ENCODE results near the gene HMX2. TPM values are rescaled to one million over a fixed set of nuclear protein-coding genes. Genes with fewer than 3 reads are reported as not detected.
A peak's percentile ranks its signal among the peaks of the same experiment; 100 is the strongest.

The HMX2 gene
- total RNA-seq, 4 donors from 2014 or later = not detected

- no peak overlapping the region for H3K27ac ChIP-seq
- H3K4me3 ChIP-seq = peak overlapping the region; percentile 5
- DNase-seq (ENCODE audit: low spot score in 2 of 2) = no peak
- H3K27me3 ChIP-seq = peaks cover 100% of the 10 kb centered on the region
- TF ChIP-seq EP300 (IDR thresholded peaks at IDR 0.05) = no peak
- TF ChIP-seq POLR2AphosphoS5 (IDR thresholded peaks at IDR 0.05) = no peak
- no peak for TF ChIP-seq POLR2A (IDR thresholded peaks at IDR 0.05)
- TF ChIP-seq, protein P1, sequence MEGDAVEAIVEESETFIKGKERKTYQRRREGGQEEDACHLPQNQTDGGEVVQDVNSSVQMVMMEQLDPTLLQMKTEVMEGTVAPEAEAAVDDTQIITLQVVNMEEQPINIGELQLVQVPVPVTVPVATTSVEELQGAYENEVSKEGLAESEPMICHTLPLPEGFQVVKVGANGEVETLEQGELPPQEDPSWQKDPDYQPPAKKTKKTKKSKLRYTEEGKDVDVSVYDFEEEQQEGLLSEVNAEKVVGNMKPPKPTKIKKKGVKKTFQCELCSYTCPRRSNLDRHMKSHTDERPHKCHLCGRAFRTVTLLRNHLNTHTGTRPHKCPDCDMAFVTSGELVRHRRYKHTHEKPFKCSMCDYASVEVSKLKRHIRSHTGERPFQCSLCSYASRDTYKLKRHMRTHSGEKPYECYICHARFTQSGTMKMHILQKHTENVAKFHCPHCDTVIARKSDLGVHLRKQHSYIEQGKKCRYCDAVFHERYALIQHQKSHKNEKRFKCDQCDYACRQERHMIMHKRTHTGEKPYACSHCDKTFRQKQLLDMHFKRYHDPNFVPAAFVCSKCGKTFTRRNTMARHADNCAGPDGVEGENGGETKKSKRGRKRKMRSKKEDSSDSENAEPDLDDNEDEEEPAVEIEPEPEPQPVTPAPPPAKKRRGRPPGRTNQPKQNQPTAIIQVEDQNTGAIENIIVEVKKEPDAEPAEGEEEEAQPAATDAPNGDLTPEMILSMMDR (IDR thresholded peaks at IDR 0.05) = no peak
- H3K36me3 ChIP-seq = no peaks in the 10 kb centered on the region
- peaks cover 68% of the 10 kb centered on the region for H3K4me1 ChIP-seq
- WGBS = 19% methylated on average over 17 of the region's 59 CpGs
- H3K9me3 ChIP-seq = no peaks in the 10 kb centered on the region
Observed at GRCh38 chr10:123146013-123146893, 1.7 kb upstream of the HMX2 start.

- H3K27me3 ChIP-seq = peaks cover 100% of the 10 kb centered on the region
- no peak for DNase-seq (ENCODE audit: low spot score in 2 of 2)
- TF ChIP-seq EP300 (IDR thresholded peaks at IDR 0.05) (no peak), POLR2AphosphoS5 (IDR thresholded peaks at IDR 0.05) (no peak), POLR2A (IDR thresholded peaks at IDR 0.05) (no peak)
- TF ChIP-seq, protein P1 (IDR thresholded peaks at IDR 0.05) = no peak
- no peaks in the 10 kb centered on the region for H3K36me3 ChIP-seq
- H3K4me3 ChIP-seq = no peak overlapping the region
- WGBS = 30% methylated on average over 16 of the region's 24 CpGs
- no peak overlapping the region for H3K27ac ChIP-seq
- H3K4me1 ChIP-seq = peaks cover 72% of the 10 kb centered on the region
- no peaks in the 10 kb centered on the region for H3K9me3 ChIP-seq
Observed at GRCh38 chr10:123146894-123147634, 872 bp upstream of the HMX2 start.

- no peak for TF ChIP-seq POLR2AphosphoS5 (IDR thresholded peaks at IDR 0.05)
- no peak for TF ChIP-seq POLR2A (IDR thresholded peaks at IDR 0.05)
- TF ChIP-seq, protein P1 (IDR thresholded peaks at IDR 0.05) = no peak
- no peak for TF ChIP-seq EP300 (IDR thresholded peaks at IDR 0.05)
- Histone ChIP-seq H3K36me3 (no peaks in the 10 kb centered on the region), H3K4me3 (peak overlapping the region; percentile 31), H3K4me1 (peaks cover 62% of the 10 kb centered on the region), H3K27me3 (peaks cover 100% of the 10 kb centered on the region), H3K27ac (no peak overlapping the region), H3K9me3 (no peaks in the 10 kb centered on the region)
- WGBS = 8% methylated on average over 18 of the region's 55 CpGs
- DNase-seq (ENCODE audit: low spot score in 2 of 2) = no peak
Observed at GRCh38 chr10:123148414-123149161, 652 bp downstream of the HMX2 start.

DNA sequence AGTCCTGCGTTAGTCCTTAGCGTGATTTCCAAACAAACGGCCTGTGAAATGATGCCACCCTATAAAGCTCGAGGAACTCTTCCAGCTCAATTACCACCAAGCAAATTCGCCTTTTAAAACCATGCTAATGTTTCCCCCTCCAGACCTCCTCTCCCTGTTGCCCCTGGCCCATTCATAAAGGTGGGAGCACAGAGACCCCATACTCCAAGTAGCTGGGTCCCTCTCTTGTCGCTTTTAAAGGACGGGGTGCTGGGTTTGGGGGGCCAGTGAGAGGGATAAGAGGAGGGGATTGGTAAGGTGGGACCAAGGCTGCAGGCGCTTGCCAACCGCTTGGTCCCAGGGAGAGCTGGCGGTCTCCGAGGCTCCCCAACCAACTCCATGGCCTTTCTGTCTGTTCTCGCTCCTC lies 1.2 kb downstream of the HMX2 start:
- peaks cover 60% of the 10 kb centered on the region for H3K4me1 ChIP-seq
- 12% methylated on average over 12 of the region's 12 CpGs for WGBS
- no peak overlapping the region for H3K27ac ChIP-seq
- H3K4me3 ChIP-seq = peak overlapping the region; percentile 42
- no peak for DNase-seq (ENCODE audit: low spot score in 2 of 2)
- H3K27me3 ChIP-seq = peaks cover 94% of the 10 kb centered on the region
- H3K36me3 ChIP-seq = no peaks in the 10 kb centered on the region
- TF ChIP-seq POLR2AphosphoS5 (IDR thresholded peaks at IDR 0.05) (no peak), EP300 (IDR thresholded peaks at IDR 0.05) (no peak), POLR2A (IDR thresholded peaks at IDR 0.05) (no peak)
- TF ChIP-seq, protein P1 (IDR thresholded peaks at IDR 0.05) = no peak
- H3K9me3 ChIP-seq = no peaks in the 10 kb centered on the region

Measured in suprapubic skin (tissue), 4 donors.